Neural cell (in vitro differentiated cells): ENCODE results near the gene OR4C15. TPM values are rescaled to one million over a fixed set of nuclear protein-coding genes. Genes with fewer than 3 reads are reported as not detected.

Source experiments
- polyA plus RNA-seq: library from polyadenylated mRNA; depleted of rRNA; stranded (reverse); fragments of >200 nt; gene quantifications from 2 replicates; pipeline ENCODE4 v1.2.3, GENCODE V29; 2014

Gene OR4C15
- polyA plus RNA-seq, 1 donor from 2014 or later: not detected

Other genes starting within 250 kb of the OR4C15 start
- not detected in 2 replicates for gene OR4A16, start 211.3 kb upstream of the OR4C15 start, polyA plus RNA-seq
- gene OR4A15, start 186.5 kb upstream of the OR4C15 start, polyA plus RNA-seq: not detected in 2 replicates
- not detected in 2 replicates for gene OR4C16, start 17.7 kb downstream of the OR4C15 start, polyA plus RNA-seq
- not detected in 2 replicates for gene OR4C11, start 53.2 kb downstream of the OR4C15 start, polyA plus RNA-seq
- gene OR4P4, start 80.6 kb downstream of the OR4C15 start, polyA plus RNA-seq: not detected in 2 replicates
- gene OR4S2, start 93.9 kb downstream of the OR4C15 start, polyA plus RNA-seq: not detected in 2 replicates
- gene OR4C6, start 107.7 kb downstream of the OR4C15 start, polyA plus RNA-seq: not detected in 2 replicates
- not detected in 2 replicates for gene OR5D13, start 219.0 kb downstream of the OR4C15 start, polyA plus RNA-seq
- not detected in 2 replicates for gene OR5D14, start 241.1 kb downstream of the OR4C15 start, polyA plus RNA-seq